Spleen (tissue), 11 donors: ENCODE results near the gene CREM. TPM values are rescaled to one million over a fixed set of nuclear protein-coding genes. Genes with fewer than 3 reads are reported as not detected.
A peak's percentile ranks its signal among the peaks of the same experiment; 100 is the strongest.

Source experiments
- DNase-seq: peaks from one replicate; pipeline ENCODE4 v3.0.0-alpha.2; 2020
- H3K27ac ChIP-seq, 8 donors: fragments of 200-600 bp; sonication (generic) in 7 of 8; 1 replicate in 4 of 8; 2 replicates in 4 of 8; pipeline versions ENCODE4 v1.5.0 to v1.8.0; 2016 to 2021; ENCODE audit warnings: inconsistent platforms in 4 of 8, mild to moderate bottlenecking in 4 of 8, moderate library complexity in 1 of 8
- H3K27me3 ChIP-seq, 7 donors: fragments of 200-600 bp; sonication (generic) in 6 of 7; replicated peaks in 1 of 7; 1 replicate in 4 of 7; 2 replicates in 3 of 7; pipeline versions ENCODE4 v1.5.0 to v1.8.0; 2016 to 2021; ENCODE audit warnings: inconsistent platforms in 3 of 7, mild to moderate bottlenecking in 1 of 7
- H3K36me3 ChIP-seq, 6 donors: fragments of 200-600 bp; sonication (generic) in 5 of 6; 1 replicate in 4 of 6; 2 replicates in 2 of 6; pipeline versions ENCODE4 v1.5.0 to v1.8.0; 2016 to 2021; ENCODE audit warnings: inconsistent platforms in 2 of 6
- H3K4me1 ChIP-seq, 6 donors: fragments of 200-600 bp; sonication (generic) in 5 of 6; 1 replicate in 3 of 6; 2 replicates in 3 of 6; pipeline versions ENCODE4 v1.5.0 to v1.8.0; 2016 to 2021; ENCODE audit warnings: inconsistent platforms in 3 of 6
- H3K4me3 ChIP-seq, 8 donors: fragments of 200-600 bp; sonication (generic) in 7 of 8; 1 replicate in 4 of 8; 2 replicates in 4 of 8; pipeline versions ENCODE4 v1.5.0 to v1.8.0; 2016 to 2021; ENCODE audit warnings: inconsistent platforms in 4 of 8, mild to moderate bottlenecking in 4 of 8, moderate library complexity in 2 of 8
- H3K9me3 ChIP-seq, 8 donors: fragments of 200-600 bp; sonication (generic) in 7 of 8; 1 replicate in 4 of 8; 2 replicates in 4 of 8; pipeline versions ENCODE4 v1.5.0 to v1.8.0; 2016 to 2021; ENCODE audit warnings: inconsistent platforms in 4 of 8
- POLR2A ChIP-seq, 3 donors: fragments of 450-650 bp; IDR thresholded peaks; one replicate each; pipeline ENCODE4 v1.5.1; 2017; ENCODE audit warnings: antibody characterized with exemption in 3 of 3, mild to moderate bottlenecking in 1 of 3
- POLR2AphosphoS5 ChIP-seq, 3 donors: sonication (generic); formaldehyde crosslinking; IDR thresholded peaks; one replicate each; pipeline ENCODE4 v1.5.1; 2017; ENCODE audit warnings: antibody characterized with exemption in 3 of 3
- WGBS, 5 donors: extraction: QIAGEN DNeasy Blood & Tissue Kit in 3 of 5; methylation state at CpG; one replicate each; pipeline versions ENCODE4 v1.1.5 to v1.1.7; 2013 to 2018; 5-methylcytosine and 5-hydroxymethylcytosine counted together
- intact Hi-C: fragments of 100-400 bp; cut with DNase I; formaldehyde crosslinking; loops from one replicate; pipeline ENCODE4 v1.15.0; 2023; ENCODE audit warnings: low total_unique reads
- polyA plus RNA-seq, 3 donors: library from polyadenylated mRNA; stranded (reverse); fragments of 200-250 nt; gene quantifications; one replicate each; pipeline ENCODE4 v1.2.1, GENCODE V29; 2013
- total RNA-seq, 7 donors: library from RNA; depleted of rRNA in 3 of 7; stranded (reverse); fragments of >200 nt in 3 of 7; fragmentation: NEBNext Ultra II Directional in 4 of 7; extraction: Animal tissue kit (Norgen Biotek cat#: 25700) in 4 of 7; gene quantifications; one replicate each; pipeline versions ENCODE4 v1.1.0 to v1.2.1, GENCODE V29; 2016 to 2021
- TF ChIP-seq, protein P1 (sequence below), 11 experiments: fragments of 200-600 bp in 7 of 11; fragments of 450-650 bp in 4 of 11; sonication (generic) in 4 of 11; IDR thresholded peaks in 8 of 11; conservative IDR thresholded peaks in 3 of 11; 1 replicate in 7 of 11; 2 replicates in 4 of 11; pipeline versions ENCODE4 v1.4.0 to v1.8.0; 2016 to 2021; ENCODE audit warnings: antibody characterized with exemption in 11 of 11, inconsistent platforms in 4 of 11, mild to moderate bottlenecking in 1 of 11
- donor health status: healthy with polysubstance abuse.
- donor health status: DM: no; HTN: no; CAD: no; lungs with moderate emphysema.
- donor health status: DM: no; HTN: no; CAD: no.
- donor health status: Bipolar disorder and iron deficiency.
- donor health status: healthy.
- donor health status: DM: no; HTN: no; CAD: no.
- donor health status: DM: yes; HTN: yes; CAD: no.

CREM gene
- total and polyA plus RNA-seq, 10 donors: 24.8 to 65.4 (median 41.2) TPM

DNA sequence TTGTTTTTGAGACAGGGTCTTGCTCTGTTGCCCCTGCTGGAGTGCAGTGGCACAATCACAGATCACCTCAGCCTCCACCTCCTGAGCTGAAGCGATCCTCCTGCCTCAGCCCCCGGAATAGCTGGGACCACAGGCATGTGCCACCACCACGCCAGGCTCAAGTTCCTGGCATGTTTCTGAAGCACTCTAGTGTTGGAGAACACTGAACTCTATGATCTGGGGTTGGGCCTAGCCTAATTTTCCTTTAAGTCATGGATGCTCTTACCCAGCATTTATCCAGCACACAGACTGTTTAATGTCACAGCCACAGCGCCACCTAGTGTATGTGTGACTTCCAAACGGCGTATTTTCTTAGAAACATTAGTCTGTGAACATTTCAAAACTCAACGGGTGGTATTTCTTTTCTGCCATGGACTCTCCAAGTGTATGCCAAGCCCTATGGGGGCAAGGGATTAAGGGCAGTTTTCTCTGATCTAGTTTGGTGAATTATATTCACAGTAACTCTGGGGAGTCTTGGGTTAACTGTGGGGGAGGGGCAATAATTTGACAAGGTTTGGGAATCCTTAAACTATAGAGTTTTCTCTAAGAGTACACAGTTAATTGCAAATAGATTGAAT lies 91.8 kb downstream of the CREM start:
- DNase-seq: peak; percentile 90
- Histone ChIP-seq H3K27ac (peak overlapping the region; percentile 48 to 81 (median 71)), H3K9me3 (no peaks in the 10 kb centered on the region), H3K27me3 (no peaks in the 10 kb centered on the region), H3K4me1 (peaks cover 13 to 38% (median 27%) of the 10 kb centered on the region in 6 donors), H3K36me3 (no peaks in the 10 kb centered on the region), H3K4me3 (no peak overlapping the region)
- intact Hi-C loops: loop anchor here (2.0 kb wide), 1 partner anchor 98 kb away; no protein-coding TSS in a partner anchor
- 25 to 36% (median 29%) methylated on average over 7 of the region's 7 CpGs for WGBS, 5 donors
- peak; percentile 7 to 70 (median 56) for TF ChIP-seq POLR2AphosphoS5 (IDR thresholded peaks at IDR 0.05)
- TF ChIP-seq POLR2A (IDR thresholded peaks at IDR 0.05): no peak
- TF ChIP-seq, protein P1, sequence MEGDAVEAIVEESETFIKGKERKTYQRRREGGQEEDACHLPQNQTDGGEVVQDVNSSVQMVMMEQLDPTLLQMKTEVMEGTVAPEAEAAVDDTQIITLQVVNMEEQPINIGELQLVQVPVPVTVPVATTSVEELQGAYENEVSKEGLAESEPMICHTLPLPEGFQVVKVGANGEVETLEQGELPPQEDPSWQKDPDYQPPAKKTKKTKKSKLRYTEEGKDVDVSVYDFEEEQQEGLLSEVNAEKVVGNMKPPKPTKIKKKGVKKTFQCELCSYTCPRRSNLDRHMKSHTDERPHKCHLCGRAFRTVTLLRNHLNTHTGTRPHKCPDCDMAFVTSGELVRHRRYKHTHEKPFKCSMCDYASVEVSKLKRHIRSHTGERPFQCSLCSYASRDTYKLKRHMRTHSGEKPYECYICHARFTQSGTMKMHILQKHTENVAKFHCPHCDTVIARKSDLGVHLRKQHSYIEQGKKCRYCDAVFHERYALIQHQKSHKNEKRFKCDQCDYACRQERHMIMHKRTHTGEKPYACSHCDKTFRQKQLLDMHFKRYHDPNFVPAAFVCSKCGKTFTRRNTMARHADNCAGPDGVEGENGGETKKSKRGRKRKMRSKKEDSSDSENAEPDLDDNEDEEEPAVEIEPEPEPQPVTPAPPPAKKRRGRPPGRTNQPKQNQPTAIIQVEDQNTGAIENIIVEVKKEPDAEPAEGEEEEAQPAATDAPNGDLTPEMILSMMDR (IDR thresholded peaks at IDR 0.05 in 8 of 11, conservative IDR thresholded peaks at IDR 0.05 in 3 of 11): peak; percentile 54 to 93 (median 80)

DNA sequence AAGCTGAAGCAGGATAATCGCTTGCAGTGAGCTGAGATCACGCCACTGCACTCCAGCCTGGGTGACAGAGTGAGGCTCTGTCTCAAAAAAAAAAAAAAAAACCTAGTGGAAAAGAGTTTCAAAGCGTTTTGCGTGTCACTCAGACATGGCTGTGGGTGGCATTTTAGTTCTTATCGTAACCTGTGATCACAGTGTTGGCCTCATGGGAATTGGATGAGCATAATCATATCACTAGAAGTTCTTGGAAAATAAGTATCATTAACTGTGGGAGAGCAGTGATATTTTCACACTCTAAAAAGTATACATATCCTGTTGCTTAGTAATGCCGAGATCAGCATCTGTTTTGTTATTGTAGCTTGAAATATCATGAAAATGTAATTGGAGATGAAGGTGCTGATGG lies 92.6 kb downstream of the CREM start:
- WGBS, 5 donors: 72 to 81% (median 74%) methylated on average over 6 of the region's 6 CpGs
- DNase-seq: no peak
- Histone ChIP-seq H3K4me1 (peaks cover 13 to 38% (median 27%) of the 10 kb centered on the region in 6 donors), H3K27me3 (no peaks in the 10 kb centered on the region), H3K4me3 (no peak overlapping the region), H3K36me3 (no peaks in the 10 kb centered on the region), H3K27ac (no peak overlapping the region), H3K9me3 (no peaks in the 10 kb centered on the region)
- TF ChIP-seq POLR2A (IDR thresholded peaks at IDR 0.05) (no peak), POLR2AphosphoS5 (IDR thresholded peaks at IDR 0.05) (no peak)
- TF ChIP-seq, protein P1 (IDR thresholded peaks at IDR 0.05 in 8 of 11, conservative IDR thresholded peaks at IDR 0.05 in 3 of 11): no peak
- intact Hi-C loops: loop anchor here (2.0 kb wide), 1 partner anchor 98 kb away; no protein-coding TSS in a partner anchor

DNA sequence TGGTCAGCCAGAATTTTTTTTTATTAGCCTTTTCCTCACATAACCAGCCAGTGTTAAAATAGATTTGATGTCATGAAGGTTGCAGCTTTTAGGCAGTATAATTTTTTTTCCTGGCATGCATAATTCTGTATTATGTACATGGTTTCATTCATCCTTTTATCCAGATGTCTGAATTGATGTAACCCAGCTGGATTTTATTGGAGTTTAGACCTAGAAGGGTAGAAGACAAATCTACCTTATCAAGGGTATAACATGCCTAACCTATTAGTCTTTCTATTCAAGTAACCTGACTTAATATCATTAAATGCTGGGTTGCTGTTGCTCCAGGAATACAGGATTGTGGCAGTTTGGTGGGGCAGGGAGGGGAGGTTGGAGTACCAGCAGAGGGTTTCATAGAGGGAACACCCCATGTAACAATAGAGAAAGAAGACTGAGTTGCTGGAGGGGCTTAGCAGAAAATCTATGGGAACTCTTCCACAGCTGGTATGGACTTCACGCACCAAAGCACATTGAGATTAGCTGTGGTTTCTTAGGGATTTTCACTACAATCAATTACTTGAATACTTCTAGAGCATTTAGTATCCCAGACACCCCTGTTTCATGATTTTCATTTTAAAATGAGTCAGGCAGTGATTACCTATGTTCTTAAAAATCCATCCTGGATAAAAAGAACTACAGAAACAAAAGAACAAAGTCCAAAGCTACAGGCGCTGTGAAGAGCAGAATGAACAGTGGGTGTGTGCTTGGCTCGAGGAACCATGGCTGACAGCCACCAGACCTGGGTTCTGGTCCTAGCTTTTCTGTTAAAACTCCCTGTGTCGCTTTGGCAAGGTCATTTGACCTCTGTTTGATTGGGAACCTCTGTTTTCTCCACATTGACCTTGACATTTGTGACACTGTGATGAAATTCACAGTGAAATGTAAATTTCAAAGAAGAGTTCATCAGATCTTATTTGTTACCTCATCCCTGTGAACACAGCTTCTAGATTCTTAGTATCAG lies 93.5 kb downstream of the CREM start:
- no peak overlapping the region for H3K4me3 ChIP-seq
- no peaks in the 10 kb centered on the region for H3K27me3 ChIP-seq
- no peaks in the 10 kb centered on the region for H3K36me3 ChIP-seq
- no peak overlapping the region for H3K27ac ChIP-seq
- H3K9me3 ChIP-seq: no peaks in the 10 kb centered on the region
- intact Hi-C loops: loop anchor here (2.0 kb wide), 1 partner anchor 99 kb away; no protein-coding TSS in a partner anchor
- no peak for DNase-seq
- WGBS, 5 donors: 74 to 86% (median 79%) methylated on average over 4 of the region's 4 CpGs
- peaks cover 13 to 41% (median 27%) of the 10 kb centered on the region in 6 donors for H3K4me1 ChIP-seq
- TF ChIP-seq POLR2A (IDR thresholded peaks at IDR 0.05) (no peak), POLR2AphosphoS5 (IDR thresholded peaks at IDR 0.05) (no peak)
- TF ChIP-seq, protein P1 (IDR thresholded peaks at IDR 0.05 in 8 of 11, conservative IDR thresholded peaks at IDR 0.05 in 3 of 11): no peak
